H1 (cell line): ENCODE measurements around the gene IL23A. TPM values are rescaled to one million over a fixed set of nuclear protein-coding genes. Genes with fewer than 3 reads are reported as not detected.

ENCODE experiments used
- CTCF ChIA-PET: fragments of 300-600 bp; sonication (Branson Sonifier 250); formaldehyde crosslinking; loops from one replicate; lab custom pipeline; 2021; ENCODE audit not compliant: partially characterized antibody; lab: Charles Lee
- POLR2A ChIA-PET: fragments of 300-600 bp; sonication (Branson Sonifier 250); formaldehyde crosslinking; loops from one replicate; lab custom pipeline; 2021; ENCODE audit warnings: inconsistent platforms; ENCODE audit not compliant: partially characterized antibody; lab: Charles Lee
- DNase-seq, 2 experiments: peaks; one replicate each; pipeline versions ENCODE4 v3.0.0 to v3.0.0-alpha.2; 2010 to 2022; ENCODE audit warnings: low spot score in 2 of 2, low read depth in 1 of 2, mixed read lengths in 1 of 2
- FAIRE-seq: peaks from 2 replicates; lab custom pipeline; 2011; peaks lifted over from hg19 to GRCh38; lab: Jason Lieb, UNC
- H2AFZ ChIP-seq: 2 replicates; pipeline ENCODE4 v1.8.1; 2012; ENCODE audit warnings: low read length, inconsistent platforms
- H2AK5ac ChIP-seq: 2 replicates; pipeline ENCODE4 v1.6.1; 2013; ENCODE audit warnings: low read depth, low read length
- H2BK120ac ChIP-seq: replicated peaks from 2 replicates; pipeline ENCODE3; 2013; ENCODE audit warnings: low read depth, low read length, inconsistent platforms
- H2BK12ac ChIP-seq: 2 replicates; pipeline ENCODE4 v1.6.1; 2013; ENCODE audit warnings: low read depth, low read length
- H2BK15ac ChIP-seq: 2 replicates; pipeline ENCODE4 v1.6.1; 2013; ENCODE audit warnings: low read length
- H2BK20ac ChIP-seq: 2 replicates; pipeline ENCODE4 v1.6.1; 2013; ENCODE audit warnings: low read length
- H2BK5ac ChIP-seq: 2 replicates; pipeline ENCODE4 v1.6.1; 2013; ENCODE audit warnings: low read depth, low read length
- H3K14ac ChIP-seq: 2 replicates; pipeline ENCODE4 v1.6.1; 2013; ENCODE audit warnings: inconsistent platforms; ENCODE audit not compliant: insufficient read length
- H3K18ac ChIP-seq: 2 replicates; pipeline ENCODE4 v1.6.1; 2013; ENCODE audit warnings: low read length; ENCODE audit errors: extremely low read depth
- H3K23ac ChIP-seq: 2 replicates; pipeline ENCODE4 v1.6.1; 2013; ENCODE audit warnings: inconsistent platforms; ENCODE audit not compliant: insufficient read length
- H3K23me2 ChIP-seq: 2 replicates; pipeline ENCODE4 v1.6.1; 2013; ENCODE audit warnings: low read depth, low read length
- H3K27ac ChIP-seq: 2 replicates; pipeline ENCODE4 v1.6.1; 2011; ENCODE audit warnings: low read depth, low read length, inconsistent platforms
- H3K27me3 ChIP-seq, 4 experiments: replicated peaks in 1 of 4; 1 replicate in 1 of 4; 2 replicates in 3 of 4; pipeline versions ENCODE4 v1.6.1 to v1.8.1; 2011 to 2013; ENCODE audit warnings: low read length in 3 of 4, mild to moderate bottlenecking in 3 of 4, inconsistent platforms in 2 of 4, mixed read lengths in 2 of 4, moderate library complexity in 1 of 4; ENCODE audit not compliant: control insufficient read depth in 3 of 4, insufficient read depth in 3 of 4; ENCODE audit errors: extremely low read depth in 1 of 4
- H3K36me3 ChIP-seq, 4 experiments: 2 replicates each; pipeline versions ENCODE4 v1.6.1 to v1.8.1; 2011 to 2013; ENCODE audit warnings: mild to moderate bottlenecking in 4 of 4, low read length in 3 of 4, moderate library complexity in 2 of 4, control low read depth in 1 of 4, inconsistent platforms in 1 of 4; ENCODE audit not compliant: insufficient read depth in 4 of 4, control insufficient read depth in 2 of 4
- H3K4ac ChIP-seq: replicated peaks from 2 replicates; pipeline ENCODE3; 2013; ENCODE audit warnings: low read length, low read depth, mixed read lengths, inconsistent platforms; ENCODE audit not compliant: insufficient read length
- H3K4me1 ChIP-seq, 4 experiments: replicated peaks in 1 of 4; 1 replicate in 1 of 4; 2 replicates in 3 of 4; pipeline versions ENCODE4 v1.6.1 to v1.8.1; 2011 to 2013; ENCODE audit warnings: low read length in 3 of 4, inconsistent platforms in 2 of 4, mixed read lengths in 1 of 4; ENCODE audit not compliant: insufficient read depth in 4 of 4, control insufficient read depth in 3 of 4
- H3K4me2 ChIP-seq, 2 experiments: 2 replicates each; pipeline versions ENCODE4 v1.6.1 to v1.8.1; 2011 to 2013; ENCODE audit warnings: low read depth in 2 of 2, low read length in 2 of 2, control low read depth in 1 of 2, inconsistent platforms in 1 of 2, mild to moderate bottlenecking in 1 of 2; ENCODE audit not compliant: insufficient read depth in 1 of 2
- H3K4me3 ChIP-seq, 4 experiments: fragments of 200-600, 300-600 bp in 1 of 4; sonication (generic), shearing (Covaris generic), sonication (Bioruptor Twin) in 1 of 4; 2 replicates each; pipeline versions ENCODE4 v1.5.1 to v1.8.1; 2011 to 2016; ENCODE audit warnings: low read length in 4 of 4, low read depth in 3 of 4, control low read depth in 2 of 4, inconsistent platforms in 2 of 4, mild to moderate bottlenecking in 2 of 4, mixed read lengths in 1 of 4, moderate library complexity in 1 of 4; ENCODE audit not compliant: insufficient read depth in 2 of 4; ENCODE audit errors: extremely low read depth in 1 of 4
- H3K56ac ChIP-seq: replicated peaks from 2 replicates; pipeline ENCODE3; 2013; ENCODE audit warnings: low read depth, mild to moderate bottlenecking, mixed read lengths, low read length, inconsistent platforms; ENCODE audit not compliant: insufficient read length
- H3K79me1 ChIP-seq: 2 replicates; pipeline ENCODE4 v1.6.1; 2013; ENCODE audit warnings: low read depth, low read length, control low read depth
- H3K79me2 ChIP-seq, 2 experiments: 2 replicates each; pipeline versions ENCODE4 v1.6.1 to v1.8.1; 2012 to 2013; ENCODE audit warnings: low read length in 2 of 2, mild to moderate bottlenecking in 2 of 2, inconsistent platforms in 1 of 2; ENCODE audit not compliant: insufficient read depth in 2 of 2, control insufficient read depth in 1 of 2
- H3K9ac ChIP-seq, 4 experiments: replicated peaks in 1 of 4; 1 replicate in 1 of 4; 2 replicates in 3 of 4; pipeline versions ENCODE4 v1.6.1 to v1.8.1; 2011 to 2013; ENCODE audit warnings: low read depth in 3 of 4, low read length in 3 of 4, control low read depth in 2 of 4, mild to moderate bottlenecking in 2 of 4, moderate library complexity in 2 of 4, inconsistent platforms in 1 of 4; ENCODE audit errors: extremely low read depth in 1 of 4
- H3K9me3 ChIP-seq, 2 experiments: 2 replicates each; pipeline versions ENCODE4 v1.6.1 to v1.8.1; 2012 to 2013; ENCODE audit warnings: mild to moderate bottlenecking in 2 of 2, moderate library complexity in 2 of 2, control low read depth in 1 of 2, inconsistent platforms in 1 of 2, low read depth in 1 of 2, low read length in 1 of 2, mixed read lengths in 1 of 2; ENCODE audit not compliant: insufficient read depth in 2 of 2
- H4K20me1 ChIP-seq, 2 experiments: replicated peaks in 1 of 2; 2 replicates each; pipeline versions ENCODE3 to v1.8.1; 2011 to 2013; ENCODE audit warnings: inconsistent platforms in 2 of 2, low read length in 2 of 2, mild to moderate bottlenecking in 1 of 2; ENCODE audit not compliant: insufficient read depth in 2 of 2, control insufficient read depth in 1 of 2
- H4K5ac ChIP-seq: 2 replicates; pipeline ENCODE4 v1.6.1; 2013; ENCODE audit warnings: low read length, low read depth, mixed read lengths, inconsistent platforms; ENCODE audit not compliant: insufficient read length
- H4K8ac ChIP-seq: 2 replicates; pipeline ENCODE4 v1.8.0; 2013; ENCODE audit warnings: mild to moderate bottlenecking, moderate library complexity, low read length, inconsistent platforms; ENCODE audit not compliant: insufficient read depth; ENCODE audit errors: extremely low read depth
- H4K91ac ChIP-seq: replicated peaks from 2 replicates; pipeline ENCODE3; 2013; ENCODE audit warnings: low read length, mixed read lengths, inconsistent platforms; ENCODE audit not compliant: insufficient read length
- ASH2L ChIP-seq: fragments of 200-600, 300-600 bp; sonication (generic); IDR thresholded peaks from one replicate; pipeline ENCODE4 v1.7.1; 2017; ENCODE audit warnings: low read length
- GTF2F1 ChIP-seq: IDR thresholded peaks from 2 replicates; pipeline ENCODE4 v1.6.1; 2012; ENCODE audit warnings: low read depth, low read length, improper control_type of control experiment, borderline replicate concordance
- KDM4A ChIP-seq: IDR thresholded peaks from one replicate; pipeline ENCODE4 v1.7.1; 2012; ENCODE audit warnings: low read depth, mild to moderate bottlenecking, moderate library complexity, low read length, inconsistent platforms; ENCODE audit not compliant: severe bottlenecking
- MAFK ChIP-seq: IDR thresholded peaks from 2 replicates; pipeline ENCODE4 v1.6.1; 2012; ENCODE audit warnings: low read depth, mild to moderate bottlenecking, improper control_type of control experiment, low read length
- RBBP5 ChIP-seq: IDR thresholded peaks from 2 replicates; pipeline ENCODE4 v1.7.1; 2012; ENCODE audit warnings: low read depth, mild to moderate bottlenecking, inconsistent platforms, low read length, moderate library complexity, borderline replicate concordance
- SIN3A ChIP-seq, 2 experiments: IDR thresholded peaks in 1 of 2; conservative IDR thresholded peaks in 1 of 2; 2 replicates each; pipeline ENCODE4 v1.6.1; 2011 to 2012; ENCODE audit warnings: low read length in 2 of 2, improper control_type of control experiment in 1 of 2, low read depth in 1 of 2, mild to moderate bottlenecking in 1 of 2
- TAF1 ChIP-seq: IDR thresholded peaks from 2 replicates; pipeline ENCODE4 v1.6.1; 2011; ENCODE audit warnings: mild to moderate bottlenecking, low read depth, low read length
- WGBS, 2 experiments: shearing (Covaris generic) in 1 of 2; methylation state at CpG; one replicate each; pipeline versions ENCODE4 v1.1.6 to v1.1.7; 2013 to 2015; ENCODE audit warnings: low lambda C conversion rate in 2 of 2, mixed read lengths in 2 of 2, inconsistent platforms in 1 of 2, low coverage in 1 of 2, missing lambda C conversion rate in 1 of 2; ENCODE audit not compliant: insufficient replicate concordance in 2 of 2, insufficient coverage in 1 of 2, insufficient read length in 1 of 2; ENCODE audit errors: extremely low coverage in 1 of 2, missing lambda C conversion rate in 1 of 2; 5-methylcytosine and 5-hydroxymethylcytosine counted together
- polyA plus RNA-seq, 7 experiments: library from polyadenylated mRNA; depleted of rRNA in 3 of 7; stranded (reverse) in 5 of 7; unstranded in 2 of 7; fragments of >200 nt in 5 of 7; fragments of 200-250 nt in 2 of 7; gene quantifications; 1 replicate in 5 of 7; 2 replicates in 1 of 7; 4 replicates in 1 of 7; pipeline versions ENCODE4 v1.2.1 to v1.2.3, GENCODE V29; 2011 to 2013; ENCODE audit warnings: missing spikeins in 2 of 7, mixed read lengths in 2 of 7
- total RNA-seq: library from RNA; stranded (reverse); fragmentation: NEBNext Ultra II Directional; extraction: Animal tissue kit (Norgen Biotek cat#: 25700); gene quantifications from 2 replicates; pipeline ENCODE4 v1.2.1, GENCODE V29; 2021
- TF ChIP-seq, protein P1 (sequence below): IDR thresholded peaks from 2 replicates; pipeline ENCODE4 v1.6.1; 2012; ENCODE audit warnings: low read length, inconsistent platforms

Gene IL23A
- total and polyA plus RNA-seq, 2 of the 8 experiments (the other 6 are each of a cell fraction or from before 2014, with no cell fraction given): 2.3 to 3.6 TPM

DNA sequence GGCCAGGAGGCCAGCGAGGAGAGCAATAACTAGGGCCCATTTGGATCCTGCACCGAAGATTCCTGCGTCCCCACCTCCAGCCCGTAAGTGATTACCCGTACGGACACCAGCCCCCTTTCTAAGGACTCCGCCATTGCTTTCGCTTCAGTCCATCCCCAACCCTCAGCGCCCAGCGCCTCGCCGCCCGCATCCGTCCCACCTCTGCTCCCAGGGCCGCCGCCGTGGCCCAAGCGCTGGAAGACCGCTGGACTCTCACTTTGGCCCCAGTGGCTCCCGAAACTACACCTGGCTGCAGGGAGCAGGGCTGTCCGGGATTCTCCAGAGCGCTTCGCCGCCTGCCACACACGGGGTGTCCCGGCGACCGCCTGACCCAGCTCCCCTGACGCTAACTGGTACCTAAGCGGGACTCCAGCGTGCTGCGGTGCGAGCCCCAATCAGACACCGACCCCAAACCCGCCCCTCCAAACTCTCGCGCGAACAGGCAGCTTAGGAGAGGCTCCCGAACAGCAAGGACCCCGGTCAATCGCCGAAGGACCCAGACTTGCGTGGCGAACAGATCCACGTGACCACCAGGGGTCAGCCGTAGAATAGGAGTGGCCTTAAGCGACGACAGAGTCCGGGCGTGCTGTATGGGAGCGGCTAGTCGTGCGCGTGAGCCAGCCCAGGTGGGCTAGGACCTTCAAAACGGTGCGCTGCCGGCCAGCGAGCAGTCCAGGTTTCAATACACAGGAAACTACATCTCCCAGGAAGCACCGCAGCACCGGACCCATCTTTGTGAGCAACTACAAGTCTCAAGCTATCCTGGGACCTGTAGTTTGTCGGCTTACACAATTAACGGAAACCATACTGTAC is 22.8 kb upstream of the IL23A start, which contains the start of gene CNPY2:
Gene CNPY2 (minus strand): TSS at position 367 of the 852 bp plus-strand sequence. CDS start 771 bp downstream, outside the sequence.
- peak within 1 kb of the TSS; percentile 83 to 89 for H3K4me2 ChIP-seq
- TF ChIP-seq SIN3A (conservative IDR thresholded peaks at IDR 0.05 in 1 of 2, IDR thresholded peaks at IDR 0.05 in 1 of 2; ENCODE audit: low read depth in 1 of 2, low read length in 2 of 2) (peak; percentile 75 to 84; a peak in 3 of 4 replicates), ASH2L (peak; percentile 63), MAFK (no peak), GTF2F1 (no peak), KDM4A (peak; percentile 80), RBBP5 (no peak), TAF1 (peak; percentile 98)
- TF ChIP-seq, protein P1, sequence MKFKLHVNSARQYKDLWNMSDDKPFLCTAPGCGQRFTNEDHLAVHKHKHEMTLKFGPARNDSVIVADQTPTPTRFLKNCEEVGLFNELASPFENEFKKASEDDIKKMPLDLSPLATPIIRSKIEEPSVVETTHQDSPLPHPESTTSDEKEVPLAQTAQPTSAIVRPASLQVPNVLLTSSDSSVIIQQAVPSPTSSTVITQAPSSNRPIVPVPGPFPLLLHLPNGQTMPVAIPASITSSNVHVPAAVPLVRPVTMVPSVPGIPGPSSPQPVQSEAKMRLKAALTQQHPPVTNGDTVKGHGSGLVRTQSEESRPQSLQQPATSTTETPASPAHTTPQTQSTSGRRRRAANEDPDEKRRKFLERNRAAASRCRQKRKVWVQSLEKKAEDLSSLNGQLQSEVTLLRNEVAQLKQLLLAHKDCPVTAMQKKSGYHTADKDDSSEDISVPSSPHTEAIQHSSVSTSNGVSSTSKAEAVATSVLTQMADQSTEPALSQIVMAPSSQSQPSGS: 0 out of 2 replicates have a peak, but pooled peaks have one; percentile 35

More for the DNA sequence above, 22.8 kb upstream of the IL23A start, which contains the start of gene CNPY2:
- CTCF ChIA-PET: interaction anchor here (0.8 to 4.7 kb wide), 13 partner anchors 9 to 161 kb away, joined by 3 to 38 read pairs (median 7); partner anchors contain the start of genes PAN2, STAT2 and TIMELESS
- Histone ChIP-seq H3K56ac (peak within 1 kb of the TSS; percentile 89), H2BK120ac (peak within 1 kb of the TSS; percentile 16), H3K36me3 (peaks cover 5 to 19% (median 15%) of the 10 kb centered on the region in 4 experiments; a peak in 7 of 8 replicates), H3K9me3 (no peaks in the 10 kb centered on the region), H2BK20ac (0 out of 2 replicates have a peak within 1 kb of the TSS, but pooled peaks have one; percentile 15), H4K20me1 (no peaks in the 10 kb centered on the region), H3K79me2 (peaks cover 4 to 16% of the 10 kb centered on the region in 2 experiments; a peak in 3 of 4 replicates), H3K9ac (peak within 1 kb of the TSS; percentile 96 to 98 (median 98)), H3K27me3 (no peaks in the 10 kb centered on the region), H3K23ac (no peak within 1 kb of the TSS), H3K27ac (peak within 1 kb of the TSS; percentile 86), H2AFZ (peak within 1 kb of the TSS; percentile 79), H2BK12ac (peak within 1 kb of the TSS; percentile 71; the same call in 1 of the 2 replicates), H4K8ac (peak within 1 kb of the TSS; percentile 98), H3K4me1 (peaks cover 0 to 6% (median 3%) of the 10 kb centered on the region in 4 experiments; a peak in 5 of 7 replicates), H3K79me1 (peaks cover 4% of the 10 kb centered on the region), H3K23me2 (peaks cover 9% of the 10 kb centered on the region), H4K91ac (peak within 1 kb of the TSS; percentile 99), H3K4me3 (peak within 1 kb of the TSS; percentile 70 to 98 (median 96)), H2BK5ac (peak within 1 kb of the TSS; percentile 97), H2BK15ac (0 out of 2 replicates have a peak within 1 kb of the TSS, but pooled peaks have one; percentile 72), H3K14ac (no peak within 1 kb of the TSS), H3K18ac (peak within 1 kb of the TSS; percentile 89; the same call in 1 of the 2 replicates), H3K4ac (peak within 1 kb of the TSS; percentile 81), H2AK5ac (peak within 1 kb of the TSS; percentile 87; the same call in 1 of the 2 replicates), H4K5ac (peak within 1 kb of the TSS; percentile 93)
- FAIRE-seq: peak; percentile 75
- WGBS, 2 experiments: 1% methylated on average over 54 of the region's 62 CpGs; no CpG with 5 or more reads in 1 of the 2 experiments
- POLR2A ChIA-PET: interaction anchor here (0.7 to 3.9 kb wide), 36 partner anchors 9 to 252 kb away, joined by 3 to 37 read pairs (median 6); partner anchors contain the start of genes ANKRD52, IL23A, PA2G4 and PAN2
- peak; percentile 94 to 98 for DNase-seq
